Glutamatergic neuron (in vitro differentiated cells): Measurements from ENCODE around the gene KIF1A. TPM values are rescaled to one million over a fixed set of nuclear protein-coding genes. Genes with fewer than 3 reads are reported as not detected.

Experiments used
- DNase-seq: peaks from one replicate; pipeline ENCODE4 v3.0.0; 2022
- H3K27ac Mint-ChIP-seq: one replicate; pipeline ENCODE4 v1.8.0; 2020; ENCODE audit warnings: mild to moderate bottlenecking, mixed read lengths, inconsistent platforms; ENCODE audit not compliant: unreplicated experiment
- H3K27me3 Mint-ChIP-seq: one replicate; pipeline ENCODE4 v1.8.0; 2020; ENCODE audit warnings: mild to moderate bottlenecking, moderate library complexity, mixed read lengths, inconsistent platforms; ENCODE audit not compliant: unreplicated experiment
- H3K36me3 Mint-ChIP-seq: one replicate; pipeline ENCODE4 v1.8.0; 2020; ENCODE audit warnings: mild to moderate bottlenecking, mixed read lengths, inconsistent platforms; ENCODE audit not compliant: unreplicated experiment
- H3K4me1 Mint-ChIP-seq: one replicate; pipeline ENCODE4 v1.8.0; 2020; ENCODE audit warnings: mild to moderate bottlenecking, low read depth, mixed read lengths, inconsistent platforms; ENCODE audit not compliant: unreplicated experiment
- H3K4me3 Mint-ChIP-seq: one replicate; pipeline ENCODE4 v1.8.0; 2020; ENCODE audit warnings: mild to moderate bottlenecking, mixed read lengths, inconsistent platforms; ENCODE audit not compliant: unreplicated experiment
- H3K9me3 Mint-ChIP-seq: one replicate; pipeline ENCODE4 v1.8.0; 2020; ENCODE audit warnings: mild to moderate bottlenecking, moderate library complexity, mixed read lengths, inconsistent platforms; ENCODE audit not compliant: unreplicated experiment
- total RNA-seq: library from RNA; stranded (reverse); fragmentation: NEBNext Ultra II Directional; extraction: Animal tissue kit (Norgen Biotek cat#: 25700); gene quantifications from one replicate; pipeline ENCODE4 v1.2.1, GENCODE V29; 2021; ENCODE audit not compliant: unreplicated experiment
- TF ChIP-seq, protein P1 (sequence below): fragments of 200-600 bp; sonication (generic); IDR thresholded peaks from one replicate; pipeline ENCODE4 v1.5.0; 2021; ENCODE audit not compliant: partially characterized antibody, unreplicated experiment

Gene KIF1A
- total RNA-seq, 1 donor from 2014 or later, result 439 TPM

- no peak overlapping the region for H3K4me3 Mint-ChIP-seq
- peak; percentile 24 for DNase-seq
- peaks cover 12% of the 10 kb centered on the region for H3K27me3 Mint-ChIP-seq
These were observed 27.2 kb downstream of the KIF1A start for GRCh38 chr2:240792629-240793312.

GRCh38 chr2:240791821-240792628 lies 28.0 kb downstream of the KIF1A start:
- peaks cover 26% of the 10 kb centered on the region for H3K4me1 Mint-ChIP-seq
- H3K4me3 Mint-ChIP-seq, result no peak overlapping the region
- no peaks in the 10 kb centered on the region for H3K36me3 Mint-ChIP-seq
- DNase-seq, result peak; percentile 24
- H3K27me3 Mint-ChIP-seq, result peaks cover 12% of the 10 kb centered on the region
- TF ChIP-seq, protein P1, sequence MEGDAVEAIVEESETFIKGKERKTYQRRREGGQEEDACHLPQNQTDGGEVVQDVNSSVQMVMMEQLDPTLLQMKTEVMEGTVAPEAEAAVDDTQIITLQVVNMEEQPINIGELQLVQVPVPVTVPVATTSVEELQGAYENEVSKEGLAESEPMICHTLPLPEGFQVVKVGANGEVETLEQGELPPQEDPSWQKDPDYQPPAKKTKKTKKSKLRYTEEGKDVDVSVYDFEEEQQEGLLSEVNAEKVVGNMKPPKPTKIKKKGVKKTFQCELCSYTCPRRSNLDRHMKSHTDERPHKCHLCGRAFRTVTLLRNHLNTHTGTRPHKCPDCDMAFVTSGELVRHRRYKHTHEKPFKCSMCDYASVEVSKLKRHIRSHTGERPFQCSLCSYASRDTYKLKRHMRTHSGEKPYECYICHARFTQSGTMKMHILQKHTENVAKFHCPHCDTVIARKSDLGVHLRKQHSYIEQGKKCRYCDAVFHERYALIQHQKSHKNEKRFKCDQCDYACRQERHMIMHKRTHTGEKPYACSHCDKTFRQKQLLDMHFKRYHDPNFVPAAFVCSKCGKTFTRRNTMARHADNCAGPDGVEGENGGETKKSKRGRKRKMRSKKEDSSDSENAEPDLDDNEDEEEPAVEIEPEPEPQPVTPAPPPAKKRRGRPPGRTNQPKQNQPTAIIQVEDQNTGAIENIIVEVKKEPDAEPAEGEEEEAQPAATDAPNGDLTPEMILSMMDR, result no peak
- H3K27ac Mint-ChIP-seq, result no peak overlapping the region
- H3K9me3 Mint-ChIP-seq, result peaks cover 15% of the 10 kb centered on the region

More at GRCh38 chr2:240792629-240793312, 27.2 kb downstream of the KIF1A start:
- TF ChIP-seq, protein P1, result no peak
- Mint-ChIP-seq H3K4me1 (peaks cover 26% of the 10 kb centered on the region), H3K36me3 (no peaks in the 10 kb centered on the region), H3K27ac (peak overlapping the region; percentile 70), H3K9me3 (peaks cover 17% of the 10 kb centered on the region)

DNA sequence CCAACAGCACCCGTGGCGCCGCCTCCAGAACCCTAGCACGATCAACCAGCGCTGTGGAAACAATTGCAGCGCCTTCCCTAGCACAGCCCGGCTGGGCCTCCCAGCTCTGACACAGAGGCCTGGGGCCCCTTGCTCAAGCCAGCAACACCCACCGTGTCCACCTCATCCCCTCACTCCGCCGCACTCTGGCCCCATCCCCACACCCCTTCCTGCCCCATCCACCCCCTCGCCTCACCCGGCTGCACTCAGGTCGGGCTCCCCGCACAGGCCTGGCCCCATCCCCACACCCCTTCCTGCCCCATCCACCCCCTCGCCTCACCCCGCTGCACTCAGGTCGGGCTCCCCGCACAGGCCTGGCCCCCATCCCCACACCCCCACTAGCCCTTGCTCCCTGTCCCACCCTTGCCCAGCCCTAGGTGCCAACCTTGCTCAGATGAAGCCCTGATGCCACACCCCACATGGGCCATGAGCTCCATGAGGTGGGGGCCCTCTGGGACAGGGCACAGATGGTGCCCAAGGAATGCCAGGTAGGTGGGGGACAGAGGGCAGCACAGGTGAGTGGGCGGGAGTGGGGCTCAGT lies 28.7 kb downstream of the KIF1A start:
- Mint-ChIP-seq H3K4me1 (peaks cover 26% of the 10 kb centered on the region), H3K36me3 (no peaks in the 10 kb centered on the region), H3K9me3 (peaks cover 10% of the 10 kb centered on the region), H3K4me3 (no peak overlapping the region), H3K27ac (no peak overlapping the region), H3K27me3 (peaks cover 11% of the 10 kb centered on the region)
- DNase-seq, result peak; percentile 20
- TF ChIP-seq, protein P1, result no peak

- Mint-ChIP-seq H3K27me3 (peaks cover 9% of the 10 kb centered on the region), H3K36me3 (no peaks in the 10 kb centered on the region), H3K4me3 (no peak overlapping the region), H3K4me1 (peaks cover 26% of the 10 kb centered on the region), H3K27ac (no peak overlapping the region), H3K9me3 (peaks cover 10% of the 10 kb centered on the region)
- DNase-seq, result peak; percentile 16
- TF ChIP-seq, protein P1, result no peak
These were observed 29.4 kb downstream of the KIF1A start for GRCh38 chr2:240790370-240791220.
